GM03348 (cell line): ENCODE results near the gene BPIFA2.
"Not testable (repeated sequence)": the region's sequence is repeated elsewhere in the genome, so short reads cannot be mapped to it uniquely, and the experiment has no call there.

Experiments
- DNase-seq: peaks from one replicate; pipeline ENCODE4 v3.0.0; 2012; ENCODE audit warnings: low spot score

Gene BPIFA2

GRCh38 chr20:33162313-33162712 is 5.6 kb upstream of the BPIFA2 start:
- no peak for DNase-seq

DNA sequence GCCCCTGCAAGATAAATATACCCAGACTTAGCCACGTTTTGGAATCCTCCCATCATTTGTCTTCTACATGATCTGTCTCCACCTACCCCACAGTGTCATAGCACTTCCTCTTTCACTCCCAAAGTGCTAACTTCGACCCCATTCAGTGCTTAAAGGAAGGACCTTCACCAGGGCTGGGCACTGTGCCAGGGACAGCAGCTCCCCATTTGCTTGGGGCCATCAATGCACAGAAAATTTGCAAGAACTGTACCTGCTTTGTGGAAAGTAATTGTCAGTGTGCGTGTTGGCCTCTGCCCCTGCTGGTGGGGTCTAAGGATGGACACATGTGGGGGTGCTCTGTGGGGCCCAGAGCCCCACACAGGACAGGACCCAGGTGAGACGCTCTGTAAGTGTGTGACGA is 5.2 kb upstream of the BPIFA2 start:
- DNase-seq: no peak

GRCh38 chr20:33163856-33164762 is 3.9 kb upstream of the BPIFA2 start:
- DNase-seq: no peak

DNA sequence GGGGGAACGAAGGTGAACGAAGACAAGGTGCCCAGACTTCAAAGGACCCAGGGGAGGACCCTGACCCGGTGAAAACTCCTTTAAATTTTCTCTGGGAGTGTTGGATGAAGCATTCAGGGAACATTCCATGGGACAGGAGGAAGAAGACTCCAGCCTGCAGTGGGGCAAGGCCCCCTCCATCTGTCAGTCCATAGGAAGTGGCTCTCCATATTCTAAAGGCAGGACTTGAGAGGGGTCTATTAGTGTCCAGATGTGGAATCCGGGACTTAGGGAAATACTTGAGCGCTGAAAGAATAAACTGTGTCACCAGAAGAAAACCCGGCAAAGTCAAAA is 3.2 kb upstream of the BPIFA2 start:
- DNase-seq: no peak

DNA sequence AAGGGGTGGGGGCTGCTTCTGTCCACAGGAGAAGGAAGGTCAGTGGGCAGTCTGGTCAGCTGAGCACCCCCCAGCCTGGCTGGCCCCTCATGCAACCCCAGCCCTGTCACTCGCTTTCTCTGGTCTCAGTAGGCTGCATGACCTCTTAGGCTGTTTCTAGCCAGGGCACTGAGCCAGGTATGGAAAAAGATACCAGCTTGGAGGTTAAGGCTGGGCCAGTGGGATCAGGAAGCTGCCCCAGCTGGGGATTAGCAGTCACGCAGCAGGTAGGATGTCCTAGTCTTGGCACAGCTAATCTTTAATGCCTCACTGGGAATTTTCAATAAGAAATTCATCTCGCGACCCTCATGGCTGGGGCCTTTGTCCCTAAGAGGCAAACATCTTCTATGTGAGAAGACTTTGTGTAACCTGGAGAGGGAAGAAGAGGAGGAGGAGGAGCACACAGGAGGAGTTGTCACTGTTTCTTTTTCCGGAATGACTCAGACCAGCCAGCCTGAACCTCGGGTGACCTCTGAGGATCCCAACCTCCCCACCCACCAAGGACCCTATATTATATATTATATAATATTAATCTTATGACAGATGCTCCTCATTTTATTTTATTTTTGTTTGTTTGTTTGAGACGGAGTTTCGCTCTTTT is 2.4 kb upstream of the BPIFA2 start:
- no peak for DNase-seq

GRCh38 chr20:33166533-33167113 is 1.3 kb upstream of the BPIFA2 start:
- no peak for DNase-seq

DNA sequence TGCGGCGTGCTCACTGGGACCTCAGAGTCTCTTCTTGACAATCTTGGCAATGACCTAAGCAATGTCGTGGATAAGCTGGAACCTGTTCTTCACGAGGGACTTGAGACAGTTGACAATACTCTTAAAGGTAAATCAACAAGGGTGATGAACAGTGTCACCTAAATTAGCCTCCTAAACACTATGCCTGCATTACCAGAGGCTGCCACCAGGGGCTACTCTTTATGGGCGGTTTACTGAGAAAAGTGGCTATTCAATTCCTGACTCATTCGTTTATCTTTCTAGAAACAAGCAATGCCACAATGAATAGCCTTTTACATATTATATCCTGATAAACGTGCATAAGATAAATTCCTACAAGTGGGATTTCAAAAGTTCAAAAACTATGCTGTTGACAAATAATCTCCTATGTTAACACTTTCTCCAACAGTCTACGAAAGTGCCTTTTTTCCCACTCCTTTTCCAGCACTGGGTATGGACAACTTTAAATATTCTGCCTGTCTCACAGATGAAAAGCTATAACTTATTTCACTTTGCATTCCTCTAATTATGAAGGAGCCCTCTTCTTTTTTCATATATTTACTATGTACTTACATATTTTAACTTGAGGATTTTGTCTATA is 1.3 kb downstream of the BPIFA2 start:
- DNase-seq: no peak

DNA sequence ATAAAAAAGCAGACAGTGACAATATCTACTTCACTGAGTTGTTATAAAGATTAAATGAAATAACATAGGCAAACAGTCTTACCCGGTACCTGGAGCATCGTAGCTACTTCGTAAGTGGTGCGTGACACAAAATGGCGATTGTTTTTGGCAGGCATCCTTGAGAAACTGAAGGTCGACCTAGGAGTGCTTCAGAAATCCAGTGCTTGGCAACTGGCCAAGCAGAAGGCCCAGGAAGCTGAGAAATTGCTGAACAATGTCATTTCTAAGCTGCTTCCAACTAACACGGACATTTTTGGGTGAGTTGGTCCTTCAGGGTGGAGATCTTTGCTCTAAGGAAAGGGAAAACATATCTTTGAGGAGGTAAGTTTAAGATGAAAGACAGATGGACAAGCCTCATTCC is 4.8 kb downstream of the BPIFA2 start:
- DNase-seq: no peak

GRCh38 chr20:33175123-33175522 is 7.2 kb downstream of the BPIFA2 start:
- no peak for DNase-seq

DNA sequence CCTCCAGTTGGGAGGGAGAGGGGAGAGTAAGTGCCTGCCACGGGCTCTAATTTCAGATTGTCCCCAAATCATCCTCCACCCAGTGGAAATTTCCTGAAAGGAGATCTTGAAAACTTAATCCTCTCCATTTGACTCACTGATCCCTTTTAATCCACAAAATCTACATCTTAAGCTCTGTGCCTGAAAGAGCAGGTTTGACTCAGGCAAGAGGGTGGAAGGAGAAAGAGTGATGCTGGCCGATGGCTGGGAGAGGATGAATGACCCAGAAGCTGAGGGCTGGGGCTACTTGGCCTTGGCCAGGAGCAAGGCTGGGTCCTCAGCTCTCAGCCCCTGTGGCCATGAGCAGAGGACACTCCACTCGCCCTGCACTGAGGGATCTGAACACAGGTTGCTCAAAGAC is 8.1 kb downstream of the BPIFA2 start:
- no peak for DNase-seq

- no peak for DNase-seq
Observed at GRCh38 chr20:33177866-33178265, 9.9 kb downstream of the BPIFA2 start.

DNA sequence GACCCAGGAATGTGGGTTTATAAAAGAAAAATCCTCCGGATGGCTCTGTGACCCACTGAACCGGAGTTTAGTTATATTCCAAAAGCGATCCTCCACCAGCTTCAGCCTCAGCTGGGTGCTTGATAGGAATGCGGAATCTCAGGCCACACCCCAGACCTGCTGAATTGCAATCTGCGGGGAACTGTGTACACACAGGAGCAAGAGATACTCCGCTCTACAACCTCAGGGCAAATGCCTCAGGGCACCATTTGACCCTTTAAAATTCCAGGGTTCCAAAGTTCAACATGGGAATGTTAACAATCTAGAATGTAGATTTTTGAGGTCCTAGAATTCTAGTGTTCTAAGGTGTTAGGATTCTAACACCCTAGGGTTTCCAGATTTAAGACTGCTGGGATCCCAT is 10.8 kb downstream of the BPIFA2 start:
- no peak for DNase-seq

DNA sequence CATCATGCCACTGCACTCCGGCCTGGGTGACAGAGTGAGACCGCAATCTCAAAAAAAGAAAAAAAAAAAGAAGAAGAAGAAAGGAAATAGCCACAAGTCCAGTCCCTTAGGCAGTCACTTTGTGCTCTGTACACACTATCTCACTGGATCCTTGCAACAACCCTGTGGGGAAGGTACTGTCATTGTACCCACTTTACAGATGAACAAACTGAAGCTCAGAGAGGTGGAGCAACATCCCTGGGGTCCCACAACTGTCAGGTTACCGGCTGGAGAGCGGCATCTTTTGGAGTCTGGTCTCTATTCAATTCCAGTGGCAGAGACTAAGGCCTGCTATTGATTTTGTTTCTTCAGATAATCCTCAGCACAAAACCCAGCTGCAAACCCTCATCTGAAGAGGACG is 12.2 kb downstream of the BPIFA2 start:
- no peak for DNase-seq

- no peak for DNase-seq
Observed at GRCh38 chr20:33181482-33182093, 13.6 kb downstream of the BPIFA2 start.

GRCh38 chr20:33183312-33183711 is 15.4 kb downstream of the BPIFA2 start:
- DNase-seq: no peak

- DNase-seq: not testable (repeated sequence)
Observed at GRCh38 chr20:33185031-33185590, 17.2 kb downstream of the BPIFA2 start.

GRCh38 chr20:33187491-33187890 is 19.5 kb downstream of the BPIFA2 start:
- DNase-seq: no peak

DNA sequence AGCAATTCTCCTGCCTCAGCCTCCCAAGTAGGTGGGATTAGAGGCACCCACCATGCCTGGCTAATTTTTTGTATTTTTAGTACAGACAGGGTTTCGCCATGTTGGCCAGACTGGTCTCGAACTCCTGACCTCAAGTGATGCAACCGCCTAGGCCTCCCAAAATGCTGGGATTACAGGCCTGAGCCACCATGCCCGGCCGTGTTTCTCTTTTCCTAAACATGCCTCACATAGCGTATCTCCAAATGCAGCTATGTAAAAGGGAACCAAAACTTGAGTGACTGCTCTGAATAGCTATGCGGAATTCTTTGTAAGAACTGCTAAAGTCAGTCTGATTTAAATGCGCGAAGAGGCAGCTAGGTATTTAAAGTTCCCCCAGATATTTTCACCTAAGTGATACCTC is 20.5 kb downstream of the BPIFA2 start:
- DNase-seq: no peak

DNA sequence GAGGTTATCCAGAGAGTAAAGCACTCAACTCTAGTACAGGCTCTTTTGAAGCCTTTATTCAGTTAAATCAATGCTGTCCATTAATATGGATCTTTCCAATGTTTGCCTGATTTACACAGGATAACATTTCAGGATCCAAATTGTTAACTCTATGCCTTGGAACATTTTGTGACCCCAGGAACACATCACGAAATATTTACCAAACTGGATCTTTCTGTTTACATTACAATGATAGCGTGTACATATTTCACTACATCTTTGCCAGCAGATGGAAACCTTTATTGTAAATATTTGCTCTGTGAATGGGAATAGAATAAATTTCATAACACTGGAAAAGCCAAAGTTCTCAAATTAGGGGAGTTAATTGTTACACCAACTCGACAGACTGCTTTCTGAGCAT is 23.5 kb downstream of the BPIFA2 start:
- DNase-seq: no peak

- DNase-seq: no peak
Observed at GRCh38 chr20:33191955-33192354, 24.0 kb downstream of the BPIFA2 start.

- no peak for DNase-seq
Observed at GRCh38 chr20:33192912-33193501, 25.0 kb downstream of the BPIFA2 start.

- no peak for DNase-seq
Observed at GRCh38 chr20:33199026-33199425, 31.1 kb downstream of the BPIFA2 start.
